Embryonic facial prominence (tissue), 1 donor: ENCODE results near the gene IL24.
"Not testable (repeated sequence)": the region's sequence is repeated elsewhere in the genome, so short reads cannot be mapped to it uniquely, and the experiment has no call there.

Experiments
- DNase-seq: peaks from one replicate; pipeline ENCODE4 v3.0.0-alpha.2; 2016; ENCODE audit errors: extremely low spot score

The IL24 gene

GRCh38 chr1:206904423-206905142 is 7.3 kb downstream of the IL24 start:
- DNase-seq, result no peak

GRCh38 chr1:206905295-206906164 is 8.3 kb downstream of the IL24 start:
- DNase-seq, result no peak

- no peak for DNase-seq
These were observed 10.2 kb downstream of the IL24 start for GRCh38 chr1:206907304-206907991.

GRCh38 chr1:206908038-206908437 is 10.8 kb downstream of the IL24 start:
- no peak for DNase-seq

- peak; percentile 46 for DNase-seq
These were observed 12.1 kb downstream of the IL24 start for GRCh38 chr1:206909161-206909882.

- DNase-seq, result no peak
These were observed 12.7 kb downstream of the IL24 start for GRCh38 chr1:206909883-206910318.

- DNase-seq, result peak; percentile 48
These were observed 13.9 kb downstream of the IL24 start for GRCh38 chr1:206911064-206911663.

- peak; percentile 64 for DNase-seq
These were observed 15.3 kb downstream of the IL24 start for GRCh38 chr1:206912445-206913095.

- DNase-seq, result no peak
These were observed 16.7 kb downstream of the IL24 start for GRCh38 chr1:206913766-206914537.

- no peak for DNase-seq
These were observed 17.9 kb downstream of the IL24 start for GRCh38 chr1:206915030-206915735.

- no peak for DNase-seq
These were observed 18.9 kb downstream of the IL24 start for GRCh38 chr1:206916000-206916709.

- DNase-seq, result no peak
These were observed 20.8 kb downstream of the IL24 start for GRCh38 chr1:206918076-206918475.

GRCh38 chr1:206921772-206922265 is 24.6 kb downstream of the IL24 start, which contains the start of gene FCMR:
Gene FCMR, minus strand, starts transcription at chr1:206921941. Its CDS starts 87 bp downstream, at chr1:206921854.
- DNase-seq, result no peak

GRCh38 chr1:206922524-206922923 is 25.3 kb downstream of the IL24 start:
- DNase-seq, result no peak

- no peak for DNase-seq
These were observed 26.0 kb downstream of the IL24 start for GRCh38 chr1:206923009-206923960.

- not testable (repeated sequence) for DNase-seq
These were observed 26.8 kb downstream of the IL24 start for GRCh38 chr1:206923961-206924557.
